IMR-90 (cell line): ENCODE measurements around the gene RNF144A. TPM values are rescaled to one million over a fixed set of nuclear protein-coding genes. Genes with fewer than 3 reads are reported as not detected.

Source experiments
- ATAC-seq: fragments of 200-7000 bp; cut with Tn5 transposase; 2 replicates; pipeline ENCODE4 v1.9.1; 2020; ENCODE audit warnings: low read depth, mild to moderate bottlenecking, moderate library complexity
- BruUV-seq: library from RNA; stranded (reverse); fragments of 400-500 nt; replicated peaks from 2 replicates; lab custom pipeline; 2021; lab: Mats Ljungman, UMichigan
- CTCF ChIA-PET: fragments of 300-600 bp; formaldehyde crosslinking; extraction: SDS; loops from one replicate; lab custom pipeline; 2021; ENCODE audit warnings: antibody characterized with exemption; lab: Yijun Ruan, JAX
- POLR2A ChIA-PET: fragments of 300-600 bp; sonication (Branson Sonifier 250); formaldehyde crosslinking; loops from one replicate; lab custom pipeline; 2022; ENCODE audit warnings: antibody characterized with exemption; ENCODE audit not compliant: unreplicated experiment; lab: Charles Lee
- DNase-seq: peaks from one replicate; pipeline ENCODE4 v3.0.0; 2013
- H2AFZ ChIP-seq: replicated peaks from 2 replicates; pipeline ENCODE3; 2013; ENCODE audit warnings: low read length, mild to moderate bottlenecking; ENCODE audit not compliant: poor library complexity
- H2AK5ac ChIP-seq: 2 replicates; pipeline ENCODE4 v1.6.1; 2013; ENCODE audit warnings: low read depth, low read length, inconsistent platforms
- H2AK9ac ChIP-seq: replicated peaks from 2 replicates; pipeline ENCODE3; 2013; ENCODE audit warnings: mild to moderate bottlenecking, low read depth, low read length, moderate library complexity; ENCODE audit not compliant: poor library complexity
- H2BK120ac ChIP-seq: 2 replicates; pipeline ENCODE4 v1.6.1; 2013; ENCODE audit warnings: low read depth, low read length, inconsistent platforms
- H2BK15ac ChIP-seq: 3 replicates; pipeline ENCODE4 v1.6.1; 2013; ENCODE audit warnings: low read depth, low read length, inconsistent platforms
- H2BK20ac ChIP-seq: 2 replicates; pipeline ENCODE4 v1.6.1; 2013; ENCODE audit warnings: low read depth, mild to moderate bottlenecking, inconsistent platforms, low read length, moderate library complexity
- H2BK5ac ChIP-seq: 2 replicates; pipeline ENCODE4 v1.6.1; 2013; ENCODE audit warnings: mild to moderate bottlenecking, low read depth, low read length, inconsistent platforms; ENCODE audit not compliant: poor library complexity, severe bottlenecking
- H3K14ac ChIP-seq: replicated peaks from 2 replicates; pipeline ENCODE4 v1.6.1; 2013; ENCODE audit warnings: low read depth, low read length, inconsistent platforms
- H3K18ac ChIP-seq: 2 replicates; pipeline ENCODE4 v1.6.1; 2013; ENCODE audit warnings: low read depth, low read length, control low read depth
- H3K23ac ChIP-seq: 2 replicates; pipeline ENCODE4 v1.6.1; 2013; ENCODE audit warnings: low read depth, low read length, inconsistent platforms
- H3K27ac ChIP-seq: 2 replicates; pipeline ENCODE4 v1.5.1; 2013; ENCODE audit warnings: mild to moderate bottlenecking, control low read depth, low read length; ENCODE audit not compliant: insufficient read depth
- H3K27me3 ChIP-seq: 2 replicates; pipeline ENCODE4 v1.6.1; 2013; ENCODE audit warnings: low read length; ENCODE audit not compliant: control insufficient read depth, insufficient read depth
- H3K36me3 ChIP-seq: 2 replicates; pipeline ENCODE4 v1.6.1; 2013; ENCODE audit warnings: low read length, mixed read lengths; ENCODE audit not compliant: control insufficient read depth, insufficient read depth
- H3K4ac ChIP-seq: 2 replicates; pipeline ENCODE4 v1.6.1; 2013; ENCODE audit warnings: low read depth, low read length, inconsistent platforms
- H3K4me1 ChIP-seq: 2 replicates; pipeline ENCODE4 v1.6.1; 2013; ENCODE audit warnings: low read length, mixed read lengths; ENCODE audit not compliant: control insufficient read depth, insufficient read depth
- H3K4me2 ChIP-seq: 2 replicates; pipeline ENCODE4 v1.6.1; 2013; ENCODE audit warnings: low read depth, mild to moderate bottlenecking, control low read depth, low read length, moderate library complexity
- H3K4me3 ChIP-seq: 2 replicates; pipeline ENCODE4 v1.5.1; 2013; ENCODE audit warnings: low read depth, mild to moderate bottlenecking, control low read depth, low read length, moderate library complexity; ENCODE audit not compliant: insufficient read depth
- H3K56ac ChIP-seq: 2 replicates; pipeline ENCODE4 v1.6.1; 2013; ENCODE audit warnings: low read length, inconsistent platforms; ENCODE audit not compliant: insufficient read depth; ENCODE audit errors: extremely low read depth
- H3K79me1 ChIP-seq, 2 experiments: 2 replicates each; pipeline ENCODE4 v1.6.1; 2013; ENCODE audit warnings: low read length in 2 of 2, inconsistent platforms in 1 of 2, low read depth in 1 of 2
- H3K9ac ChIP-seq: 2 replicates; pipeline ENCODE4 v1.6.1; 2013; ENCODE audit warnings: low read depth, low read length, control low read depth
- H3K9me1 ChIP-seq: 2 replicates; pipeline ENCODE4 v1.6.1; 2013; ENCODE audit warnings: low read length, inconsistent platforms; ENCODE audit not compliant: insufficient read depth
- H3K9me3 ChIP-seq: 2 replicates; pipeline ENCODE4 v1.6.1; 2013; ENCODE audit warnings: low read length; ENCODE audit not compliant: control insufficient read depth, insufficient read depth
- H4K20me1 ChIP-seq: 2 replicates; pipeline ENCODE4 v1.6.1; 2013; ENCODE audit warnings: low read length, inconsistent platforms; ENCODE audit not compliant: insufficient read depth
- H4K5ac ChIP-seq: 2 replicates; pipeline ENCODE4 v1.6.1; 2013; ENCODE audit warnings: mild to moderate bottlenecking, low read depth, low read length, control low read depth
- H4K8ac ChIP-seq, 2 experiments: 2 replicates each; pipeline ENCODE4 v1.6.1; 2013; ENCODE audit warnings: low read depth in 2 of 2, low read length in 2 of 2, control low read depth in 1 of 2, inconsistent platforms in 1 of 2
- H4K91ac ChIP-seq: 2 replicates; pipeline ENCODE4 v1.6.1; 2013; ENCODE audit warnings: low read depth, low read length, inconsistent platforms; ENCODE audit not compliant: insufficient read depth
- BHLHE40 ChIP-seq: fragments of 150-350 bp; IDR thresholded peaks from 2 replicates; pipeline ENCODE4 v1.6.1; 2016; ENCODE audit warnings: mild to moderate bottlenecking, low read depth, low read length
- CEBPB ChIP-seq: IDR thresholded peaks from 2 replicates; pipeline ENCODE4 v1.6.1; 2012; ENCODE audit warnings: low read depth, low read length, improper control_type of control experiment
- CHD1 ChIP-seq: IDR thresholded peaks from 2 replicates; pipeline ENCODE4 v1.6.1; 2012; ENCODE audit warnings: low read depth, low read length, improper control_type of control experiment
- ELK1 ChIP-seq: fragments of 150-350 bp; IDR thresholded peaks from 2 replicates; pipeline ENCODE4 v1.6.1; 2016; ENCODE audit warnings: low read depth, mild to moderate bottlenecking, low read length, moderate library complexity, borderline replicate concordance
- FOS ChIP-seq: fragments of 150-350 bp; IDR thresholded peaks from 2 replicates; pipeline ENCODE4 v1.6.1; 2016; ENCODE audit warnings: low read depth, low read length
- MAFK ChIP-seq: IDR thresholded peaks from 2 replicates; pipeline ENCODE4 v1.6.1; 2012; ENCODE audit warnings: low read depth, low read length, improper control_type of control experiment
- MAZ ChIP-seq: IDR thresholded peaks from 2 replicates; pipeline ENCODE4 v1.6.1; 2012; ENCODE audit warnings: low read depth, mild to moderate bottlenecking, low read length, improper control_type of control experiment, moderate library complexity, borderline replicate concordance
- MXI1 ChIP-seq: IDR thresholded peaks from 2 replicates; pipeline ENCODE4 v1.6.1; 2012; ENCODE audit warnings: low read depth, mild to moderate bottlenecking, low read length, moderate library complexity, borderline replicate concordance
- NFE2L2 ChIP-seq: fragments of 150-350 bp; IDR thresholded peaks from 2 replicates; pipeline ENCODE4 v1.6.1; 2016; ENCODE audit warnings: low read depth, mild to moderate bottlenecking, low read length
- POLR2A ChIP-seq: IDR thresholded peaks from 2 replicates; pipeline ENCODE4 v1.6.1; 2012; ENCODE audit warnings: mild to moderate bottlenecking, low read depth, low read length
- RAD21 ChIP-seq: IDR thresholded peaks from 2 replicates; pipeline ENCODE4 v1.6.1; 2012; ENCODE audit warnings: low read length, improper control_type of control experiment
- RCOR1 ChIP-seq: IDR thresholded peaks from 2 replicates; pipeline ENCODE4 v1.6.1; 2012; ENCODE audit warnings: mild to moderate bottlenecking, low read length, improper control_type of control experiment; ENCODE audit not compliant: insufficient replicate concordance
- RFX5 ChIP-seq: IDR thresholded peaks from 2 replicates; pipeline ENCODE4 v1.8.0; 2012; ENCODE audit warnings: low read depth, mild to moderate bottlenecking, low read length, moderate library complexity
- SMC3 ChIP-seq: fragments of 150-350 bp; IDR thresholded peaks from 2 replicates; pipeline ENCODE4 v1.6.1; 2016; ENCODE audit warnings: low read depth, mild to moderate bottlenecking, antibody characterized with exemption, low read length, moderate library complexity
- WGBS, 2 experiments: methylation state at CpG; one replicate each; pipeline versions ENCODE4 v1.1.5 to v1.1.7; 2013; ENCODE audit warnings: missing lambda C conversion rate in 2 of 2; ENCODE audit not compliant: insufficient read length in 1 of 2; ENCODE audit errors: extremely low coverage in 2 of 2; 5-methylcytosine and 5-hydroxymethylcytosine counted together
- dilution Hi-C: fragments of 300-500 bp; cut with HindIII; formaldehyde crosslinking; loops from one replicate; pipeline ENCODE4 v1.14.3; 2018; ENCODE audit warnings: low sequenced_read_pairs; ENCODE audit not compliant: unreplicated experiment
- in situ Hi-C: fragments of 300-500 bp; cut with MboI; formaldehyde crosslinking; loops from 3 replicates; pipeline ENCODE4 v1.14.3; 2019; ENCODE audit warnings: low sequenced_read_pairs, inconsistent platforms, mixed read lengths
- intact Hi-C: fragments of 100-400 bp; cut with micrococcal nuclease; formaldehyde crosslinking; loops from 2 replicates; pipeline ENCODE4 v1.10.0; 2022
- polyA plus RNA-seq, 3 experiments: library from polyadenylated mRNA; depleted of rRNA; stranded (reverse); fragments of >200 nt; gene quantifications; 2 replicates each; pipeline ENCODE4 v1.2.3, GENCODE V29; 2012; ENCODE audit warnings: low replicate concordance in 1 of 3
- total RNA-seq: library from RNA; depleted of rRNA; stranded (reverse); fragments of >200 nt; gene quantifications from 2 replicates; pipeline ENCODE4 v1.2.3, GENCODE V29; 2012
- TF ChIP-seq, protein P1 (sequence below): conservative IDR thresholded peaks from 2 replicates; pipeline ENCODE4 v1.5.1; 2012; ENCODE audit warnings: mild to moderate bottlenecking, low read depth, low read length, improper control_type of control experiment
- TF ChIP-seq, protein P2 (sequence below): fragments of 150-350 bp; IDR thresholded peaks from 2 replicates; pipeline ENCODE4 v1.6.1; 2017; ENCODE audit warnings: mild to moderate bottlenecking, antibody characterized with exemption, low read length, low read depth

The RNF144A gene
- total and polyA plus RNA-seq, 2 of the 4 experiments (the other 2 are of a cell fraction): 0.18 to 0.26 TPM

DNA sequence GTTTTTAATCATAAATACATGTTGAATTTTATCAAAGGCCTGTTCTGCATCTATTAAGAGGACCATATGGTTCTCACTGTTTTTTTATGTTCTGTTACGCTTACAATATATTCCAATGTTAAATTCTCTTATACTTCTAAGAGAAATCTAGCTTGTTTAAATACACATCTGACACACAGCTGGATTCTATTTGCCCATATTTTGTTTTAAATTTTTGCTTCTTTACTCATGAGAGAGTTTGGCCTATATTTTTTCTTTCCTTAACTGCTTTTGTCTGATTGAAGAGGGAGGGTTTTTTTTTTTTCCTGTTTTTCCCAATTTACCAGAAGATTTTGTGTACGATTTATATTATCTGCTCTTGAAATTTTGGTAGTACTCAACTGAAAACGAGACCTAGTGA, 34.9 kb downstream of the RNF144A start:
- no peak overlapping the region for H2BK5ac ChIP-seq
- ATAC-seq (no peak), DNase-seq (no peak)
- H4K91ac ChIP-seq: no peak overlapping the region
- H2BK15ac ChIP-seq: no peak overlapping the region
- H3K9me3 ChIP-seq: 0 out of 2 replicates have a peak, but pooled peaks cover 2% of the 10 kb centered on the region
- CTCF ChIA-PET: no interaction called here
- H3K27ac ChIP-seq: no peak overlapping the region
- H4K8ac ChIP-seq: no peak overlapping the region
- no peak overlapping the region for H3K23ac ChIP-seq
- H3K14ac ChIP-seq: no peak overlapping the region
- no peak overlapping the region for H3K56ac ChIP-seq
- H3K4me1 ChIP-seq: no peaks in the 10 kb centered on the region
- dilution Hi-C loops: no loop called here
- H3K9me1 ChIP-seq: no peaks in the 10 kb centered on the region; the same call in 1 of the 2 replicates
- POLR2A ChIA-PET: interaction anchor here (0.7 kb wide), 1 partner anchor 13 kb away, joined by 5 read pairs; no protein-coding TSS in a partner anchor
- no peak overlapping the region for H3K9ac ChIP-seq
- H2BK20ac ChIP-seq: no peak overlapping the region
- H2AK9ac ChIP-seq: no peak overlapping the region
- WGBS, 2 experiments: no CpG with 5 or more reads among the region's 3 CpGs
- H3K79me1 ChIP-seq: no peaks in the 10 kb centered on the region
- no TSS peak for BruUV-seq
- no peak overlapping the region for H2AFZ ChIP-seq
- in situ Hi-C loops: no loop called here
- no peak overlapping the region for H2BK120ac ChIP-seq
- no peak for TF ChIP-seq SMC3
- no peak for TF ChIP-seq RFX5
- no peak for TF ChIP-seq MAZ
- no peak for TF ChIP-seq ELK1
- TF ChIP-seq, protein P1, sequence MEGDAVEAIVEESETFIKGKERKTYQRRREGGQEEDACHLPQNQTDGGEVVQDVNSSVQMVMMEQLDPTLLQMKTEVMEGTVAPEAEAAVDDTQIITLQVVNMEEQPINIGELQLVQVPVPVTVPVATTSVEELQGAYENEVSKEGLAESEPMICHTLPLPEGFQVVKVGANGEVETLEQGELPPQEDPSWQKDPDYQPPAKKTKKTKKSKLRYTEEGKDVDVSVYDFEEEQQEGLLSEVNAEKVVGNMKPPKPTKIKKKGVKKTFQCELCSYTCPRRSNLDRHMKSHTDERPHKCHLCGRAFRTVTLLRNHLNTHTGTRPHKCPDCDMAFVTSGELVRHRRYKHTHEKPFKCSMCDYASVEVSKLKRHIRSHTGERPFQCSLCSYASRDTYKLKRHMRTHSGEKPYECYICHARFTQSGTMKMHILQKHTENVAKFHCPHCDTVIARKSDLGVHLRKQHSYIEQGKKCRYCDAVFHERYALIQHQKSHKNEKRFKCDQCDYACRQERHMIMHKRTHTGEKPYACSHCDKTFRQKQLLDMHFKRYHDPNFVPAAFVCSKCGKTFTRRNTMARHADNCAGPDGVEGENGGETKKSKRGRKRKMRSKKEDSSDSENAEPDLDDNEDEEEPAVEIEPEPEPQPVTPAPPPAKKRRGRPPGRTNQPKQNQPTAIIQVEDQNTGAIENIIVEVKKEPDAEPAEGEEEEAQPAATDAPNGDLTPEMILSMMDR: no peak
- TF ChIP-seq FOS: no peak
- no peak for TF ChIP-seq MAFK
- TF ChIP-seq BHLHE40: no peak
- no peak for TF ChIP-seq NFE2L2
- TF ChIP-seq CEBPB: no peak
- TF ChIP-seq CHD1: no peak
- no peak for TF ChIP-seq RAD21
- TF ChIP-seq RCOR1: no peak
- TF ChIP-seq POLR2A: no peak
- TF ChIP-seq, protein P2, sequence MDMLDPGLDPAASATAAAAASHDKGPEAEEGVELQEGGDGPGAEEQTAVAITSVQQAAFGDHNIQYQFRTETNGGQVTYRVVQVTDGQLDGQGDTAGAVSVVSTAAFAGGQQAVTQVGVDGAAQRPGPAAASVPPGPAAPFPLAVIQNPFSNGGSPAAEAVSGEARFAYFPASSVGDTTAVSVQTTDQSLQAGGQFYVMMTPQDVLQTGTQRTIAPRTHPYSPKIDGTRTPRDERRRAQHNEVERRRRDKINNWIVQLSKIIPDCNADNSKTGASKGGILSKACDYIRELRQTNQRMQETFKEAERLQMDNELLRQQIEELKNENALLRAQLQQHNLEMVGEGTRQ: no peak
- TF ChIP-seq MXI1: no peak
- intact Hi-C loops: no loop called here
- no peak overlapping the region for H3K4me3 ChIP-seq
- no peak overlapping the region for H3K18ac ChIP-seq
- no peaks in the 10 kb centered on the region for H4K20me1 ChIP-seq
- no peak overlapping the region for H3K4me2 ChIP-seq
- H2AK5ac ChIP-seq: no peak overlapping the region
- no peak overlapping the region for H3K4ac ChIP-seq
- H3K36me3 ChIP-seq: no peaks in the 10 kb centered on the region
- H3K27me3 ChIP-seq: peaks cover 3% of the 10 kb centered on the region
- H4K5ac ChIP-seq: no peak overlapping the region
